Measurements from ENCODE around the gene CLSTN2.

The CLSTN2 gene

GRCh38 chr3:140007911-140008869 is 73.2 kb downstream of the CLSTN2 start:
- no peak for DNase-seq

GRCh38 chr3:140010391-140010790 is 75.4 kb downstream of the CLSTN2 start:
- no peak for DNase-seq

GRCh38 chr3:140011086-140011485 is 76.1 kb downstream of the CLSTN2 start:
- no peak for DNase-seq

- no peak for DNase-seq
These were observed 76.8 kb downstream of the CLSTN2 start for GRCh38 chr3:140011611-140012277.

- DNase-seq: no peak
These were observed 78.2 kb downstream of the CLSTN2 start for GRCh38 chr3:140013220-140013619.

GRCh38 chr3:140014831-140015495 is 80.0 kb downstream of the CLSTN2 start:
- DNase-seq: no peak

- no peak for DNase-seq
These were observed 80.8 kb downstream of the CLSTN2 start for GRCh38 chr3:140015741-140016140.

- DNase-seq: no peak
These were observed 83.6 kb downstream of the CLSTN2 start for GRCh38 chr3:140018556-140018955.

GRCh38 chr3:140019946-140020345 is 85.0 kb downstream of the CLSTN2 start:
- DNase-seq: no peak

GRCh38 chr3:140020541-140020940 is 85.6 kb downstream of the CLSTN2 start:
- DNase-seq: no peak

GRCh38 chr3:140021269-140021668 is 86.3 kb downstream of the CLSTN2 start:
- no peak for DNase-seq

GRCh38 chr3:140022066-140022770 is 87.2 kb downstream of the CLSTN2 start:
- DNase-seq: no peak

- DNase-seq: no peak
These were observed 88.9 kb downstream of the CLSTN2 start for GRCh38 chr3:140023616-140024530.

- no peak for DNase-seq
These were observed 96.2 kb downstream of the CLSTN2 start for GRCh38 chr3:140031170-140031569.

GRCh38 chr3:140034058-140034457 is 99.1 kb downstream of the CLSTN2 start:
- DNase-seq: no peak

- no peak for DNase-seq
These were observed 100.9 kb downstream of the CLSTN2 start for GRCh38 chr3:140035871-140036270.

- no peak for DNase-seq
These were observed 115.4 kb downstream of the CLSTN2 start for GRCh38 chr3:140050396-140050795.

GRCh38 chr3:140051019-140051957 is 116.3 kb downstream of the CLSTN2 start:
- peak in 1 of 3 donors; percentile 9 for DNase-seq

- DNase-seq: no peak
These were observed 118.1 kb downstream of the CLSTN2 start for GRCh38 chr3:140052771-140053702.
